ENCODE measurements around the gene ATP2B2.

- TF ChIP-seq JUNB (IDR thresholded peaks at IDR 0.05; ENCODE audit: unreplicated experiment) (no peak), CTCF (conservative IDR thresholded peaks at IDR 0.05; ENCODE audit: low read depth in 2 of 2) (no peak), ZNF331 (CRISPR knock-in tag; IDR thresholded peaks at IDR 0.05; ENCODE audit: low read depth) (no peak), EZH2 (IDR thresholded peaks at IDR 0.05; ENCODE audit: low read depth, unreplicated experiment) (no peak), ZNF462 (CRISPR knock-in tag; IDR thresholded peaks at IDR 0.05) (no peak), NANOG (IDR thresholded peaks at IDR 0.05; ENCODE audit: borderline replicate concordance) (no peak), POLR2AphosphoS5 (IDR thresholded peaks at IDR 0.05; ENCODE audit: low read depth) (no peak), EZH2phosphoT487 (IDR thresholded peaks at IDR 0.05; ENCODE audit: unreplicated experiment) (no peak), CREB1 (CRISPR knock-in tag; IDR thresholded peaks at IDR 0.05; ENCODE audit: low read depth) (no peak), STAT1 (IDR thresholded peaks at IDR 0.05; ENCODE audit: unreplicated experiment) (no peak), REST (IDR thresholded peaks at IDR 0.05; ENCODE audit: unreplicated experiment) (no peak)
These were observed 36.6 kb downstream of the ATP2B2 start for GRCh38 chr3:10468613-10469354.

All from GM23338 (cell line).